GM18951 (cell line): ENCODE data around the gene SH3GL2.

Experiments used
- POLR2A ChIP-seq: IDR thresholded peaks from 4 replicates; pipeline ENCODE4 v1.6.1; 2011; ENCODE audit warnings: mild to moderate bottlenecking; ENCODE audit not compliant: insufficient read length, insufficient read depth; ENCODE audit errors: extremely low read depth
- in situ Hi-C: fragments of 300-500 bp; cut with MboI; formaldehyde crosslinking; loops from one replicate; pipeline ENCODE4 v1.12.0; 2022; ENCODE audit warnings: low sequenced_read_pairs, mixed read lengths, inconsistent platforms; ENCODE audit not compliant: unreplicated experiment

The SH3GL2 gene

GRCh38 chr9:17653947-17654465 is 75.1 kb downstream of the SH3GL2 start:
- in situ Hi-C loops, result no loop called here
- TF ChIP-seq POLR2A, result no peak

- in situ Hi-C loops, result no loop called here
- no peak for TF ChIP-seq POLR2A
Measured at GRCh38 chr9:17656889-17657288, 78.0 kb downstream of the SH3GL2 start.

GRCh38 chr9:17658237-17658636 is 79.4 kb downstream of the SH3GL2 start:
- in situ Hi-C loops, result no loop called here
- TF ChIP-seq POLR2A, result no peak

GRCh38 chr9:17660158-17660557 is 81.3 kb downstream of the SH3GL2 start:
- in situ Hi-C loops, result no loop called here
- no peak for TF ChIP-seq POLR2A

- TF ChIP-seq POLR2A, result no peak
- in situ Hi-C loops, result no loop called here
Measured at GRCh38 chr9:17665450-17665849, 86.6 kb downstream of the SH3GL2 start.

GRCh38 chr9:17669206-17669605 is 90.3 kb downstream of the SH3GL2 start:
- no peak for TF ChIP-seq POLR2A
- in situ Hi-C loops, result no loop called here

- TF ChIP-seq POLR2A, result no peak
- in situ Hi-C loops, result no loop called here
Measured at GRCh38 chr9:17682684-17683083, 103.8 kb downstream of the SH3GL2 start.

- in situ Hi-C loops, result no loop called here
- no peak for TF ChIP-seq POLR2A
Measured at GRCh38 chr9:17688834-17689233, 110.0 kb downstream of the SH3GL2 start.

- in situ Hi-C loops, result no loop called here
- TF ChIP-seq POLR2A, result no peak
Measured at GRCh38 chr9:17694336-17694735, 115.5 kb downstream of the SH3GL2 start.

GRCh38 chr9:17695482-17695881 is 116.6 kb downstream of the SH3GL2 start:
- no peak for TF ChIP-seq POLR2A
- in situ Hi-C loops, result no loop called here

GRCh38 chr9:17699615-17700330 is 120.9 kb downstream of the SH3GL2 start:
- in situ Hi-C loops, result no loop called here
- TF ChIP-seq POLR2A, result no peak

GRCh38 chr9:17706347-17706746 is 127.5 kb downstream of the SH3GL2 start:
- TF ChIP-seq POLR2A, result no peak
- in situ Hi-C loops, result no loop called here

- in situ Hi-C loops, result no loop called here
- TF ChIP-seq POLR2A, result no peak
Measured at GRCh38 chr9:17719053-17719452, 140.2 kb downstream of the SH3GL2 start.

- in situ Hi-C loops, result no loop called here
- no peak for TF ChIP-seq POLR2A
Measured at GRCh38 chr9:17721954-17722353, 143.1 kb downstream of the SH3GL2 start.
